ENCODE results near the gene ARHGAP44. TPM values are rescaled to one million over a fixed set of nuclear protein-coding genes. Genes with fewer than 3 reads are reported as not detected.

The ARHGAP44 gene
- total RNA-seq, 1 donor from 2014 or later, result 17.5 TPM

DNA sequence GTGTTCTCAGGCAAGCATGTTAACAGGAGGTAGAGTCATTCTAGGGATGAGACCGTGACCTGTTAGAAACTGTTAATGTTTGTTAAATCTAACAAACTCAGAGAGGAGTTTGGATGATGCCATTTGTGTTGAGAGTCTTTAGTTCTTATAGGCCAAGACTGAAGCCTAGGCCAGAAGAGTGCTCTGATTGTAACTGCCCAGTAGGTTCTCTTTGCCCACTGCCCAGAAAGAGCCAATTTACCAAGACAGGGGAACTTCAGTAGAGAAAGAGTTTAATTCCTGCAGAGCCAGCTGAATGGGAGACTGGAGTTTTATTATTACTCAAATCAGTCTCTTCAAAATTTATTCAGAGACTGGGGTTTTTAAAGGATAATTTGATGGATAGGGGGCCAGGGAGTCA, 42.5 kb downstream of the ARHGAP44 start:
- DNase-seq, result no peak
- H3K36me3 Mint-ChIP-seq (ENCODE audit: unreplicated experiment), result peaks cover 11% of the 10 kb centered on the region
- TF ChIP-seq, protein P1, sequence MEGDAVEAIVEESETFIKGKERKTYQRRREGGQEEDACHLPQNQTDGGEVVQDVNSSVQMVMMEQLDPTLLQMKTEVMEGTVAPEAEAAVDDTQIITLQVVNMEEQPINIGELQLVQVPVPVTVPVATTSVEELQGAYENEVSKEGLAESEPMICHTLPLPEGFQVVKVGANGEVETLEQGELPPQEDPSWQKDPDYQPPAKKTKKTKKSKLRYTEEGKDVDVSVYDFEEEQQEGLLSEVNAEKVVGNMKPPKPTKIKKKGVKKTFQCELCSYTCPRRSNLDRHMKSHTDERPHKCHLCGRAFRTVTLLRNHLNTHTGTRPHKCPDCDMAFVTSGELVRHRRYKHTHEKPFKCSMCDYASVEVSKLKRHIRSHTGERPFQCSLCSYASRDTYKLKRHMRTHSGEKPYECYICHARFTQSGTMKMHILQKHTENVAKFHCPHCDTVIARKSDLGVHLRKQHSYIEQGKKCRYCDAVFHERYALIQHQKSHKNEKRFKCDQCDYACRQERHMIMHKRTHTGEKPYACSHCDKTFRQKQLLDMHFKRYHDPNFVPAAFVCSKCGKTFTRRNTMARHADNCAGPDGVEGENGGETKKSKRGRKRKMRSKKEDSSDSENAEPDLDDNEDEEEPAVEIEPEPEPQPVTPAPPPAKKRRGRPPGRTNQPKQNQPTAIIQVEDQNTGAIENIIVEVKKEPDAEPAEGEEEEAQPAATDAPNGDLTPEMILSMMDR (IDR thresholded peaks at IDR 0.05; ENCODE audit: partially characterized antibody, unreplicated experiment), result no peak
- no peak overlapping the region for H3K4me3 Mint-ChIP-seq (ENCODE audit: unreplicated experiment)
- no peaks in the 10 kb centered on the region for H3K4me1 Mint-ChIP-seq (ENCODE audit: low read depth, unreplicated experiment)
- H3K27ac Mint-ChIP-seq (ENCODE audit: unreplicated experiment), result no peak overlapping the region
- peaks cover 3% of the 10 kb centered on the region for H3K9me3 Mint-ChIP-seq (ENCODE audit: unreplicated experiment)
- no peaks in the 10 kb centered on the region for H3K27me3 Mint-ChIP-seq (ENCODE audit: unreplicated experiment)

GRCh38 chr17:12839042-12839441, 49.7 kb downstream of the ARHGAP44 start:
- TF ChIP-seq, protein P1 (IDR thresholded peaks at IDR 0.05; ENCODE audit: partially characterized antibody, unreplicated experiment), result no peak
- DNase-seq, result no peak
- no peaks in the 10 kb centered on the region for H3K4me1 Mint-ChIP-seq (ENCODE audit: low read depth, unreplicated experiment)
- H3K27me3 Mint-ChIP-seq (ENCODE audit: unreplicated experiment), result no peaks in the 10 kb centered on the region
- peaks cover 2% of the 10 kb centered on the region for H3K9me3 Mint-ChIP-seq (ENCODE audit: unreplicated experiment)
- H3K27ac Mint-ChIP-seq (ENCODE audit: unreplicated experiment), result no peak overlapping the region
- no peaks in the 10 kb centered on the region for H3K36me3 Mint-ChIP-seq (ENCODE audit: unreplicated experiment)
- H3K4me3 Mint-ChIP-seq (ENCODE audit: unreplicated experiment), result no peak overlapping the region

- TF ChIP-seq, protein P1 (IDR thresholded peaks at IDR 0.05; ENCODE audit: partially characterized antibody, unreplicated experiment), result no peak
- DNase-seq, result no peak
- no peaks in the 10 kb centered on the region for H3K27me3 Mint-ChIP-seq (ENCODE audit: unreplicated experiment)
- H3K9me3 Mint-ChIP-seq (ENCODE audit: unreplicated experiment), result peaks cover 4% of the 10 kb centered on the region
- no peaks in the 10 kb centered on the region for H3K4me1 Mint-ChIP-seq (ENCODE audit: low read depth, unreplicated experiment)
- no peaks in the 10 kb centered on the region for H3K36me3 Mint-ChIP-seq (ENCODE audit: unreplicated experiment)
- no peak overlapping the region for H3K4me3 Mint-ChIP-seq (ENCODE audit: unreplicated experiment)
- no peak overlapping the region for H3K27ac Mint-ChIP-seq (ENCODE audit: unreplicated experiment)
Observed at GRCh38 chr17:12842936-12843335, 53.6 kb downstream of the ARHGAP44 start.

DNA sequence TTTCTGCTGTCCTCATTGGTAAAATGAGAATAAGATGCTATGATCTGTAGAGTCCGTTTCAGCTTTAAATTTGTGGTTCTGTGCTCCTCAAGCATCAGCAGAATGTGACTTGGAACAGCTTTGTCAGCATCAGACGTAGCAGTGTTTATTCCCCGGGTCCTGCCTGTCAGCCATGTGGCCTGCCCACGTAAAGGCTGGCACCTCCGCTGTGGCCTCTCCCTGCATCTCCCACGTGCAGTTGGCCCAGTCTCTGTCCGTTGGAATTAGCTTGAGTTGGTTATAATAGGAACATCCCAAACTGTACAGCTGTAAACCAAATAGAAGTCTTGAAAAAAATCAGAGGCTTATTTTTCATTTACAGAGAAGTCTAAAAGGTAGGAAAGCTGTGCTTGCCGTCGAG, 61.7 kb downstream of the ARHGAP44 start:
- Mint-ChIP-seq H3K27me3 (ENCODE audit: unreplicated experiment) (no peaks in the 10 kb centered on the region), H3K4me1 (ENCODE audit: low read depth, unreplicated experiment) (no peaks in the 10 kb centered on the region), H3K27ac (ENCODE audit: unreplicated experiment) (no peak overlapping the region), H3K36me3 (ENCODE audit: unreplicated experiment) (no peaks in the 10 kb centered on the region), H3K9me3 (ENCODE audit: unreplicated experiment) (peaks cover 2% of the 10 kb centered on the region), H3K4me3 (ENCODE audit: unreplicated experiment) (no peak overlapping the region)
- TF ChIP-seq, protein P1 (IDR thresholded peaks at IDR 0.05; ENCODE audit: partially characterized antibody, unreplicated experiment), result no peak
- DNase-seq, result no peak

DNA sequence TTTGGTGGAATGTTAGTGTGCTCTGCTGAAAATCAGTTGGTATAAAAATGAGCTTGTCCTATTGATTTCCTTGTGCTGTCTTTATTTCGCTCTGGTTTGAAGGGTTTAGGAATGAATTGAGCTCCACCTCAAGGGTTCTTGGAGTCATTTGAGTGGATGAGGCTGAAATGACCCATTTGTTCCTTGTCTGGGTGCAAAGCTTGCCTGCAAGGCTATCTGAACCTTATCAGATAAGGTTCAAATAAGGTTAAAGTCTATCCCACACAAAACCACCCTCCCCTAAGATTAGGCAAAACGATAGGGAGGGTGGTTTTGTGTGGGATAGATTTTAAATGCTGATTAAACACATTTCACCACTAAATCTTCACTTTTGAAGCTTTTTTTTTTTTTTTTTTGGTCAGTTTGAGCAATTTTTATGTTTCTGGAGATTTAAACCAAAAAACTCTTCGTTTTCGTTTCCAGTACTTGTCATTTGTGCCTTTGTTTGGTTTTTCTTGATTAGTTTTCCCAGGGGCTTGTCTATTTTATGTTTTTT, 62.7 kb downstream of the ARHGAP44 start:
- H3K36me3 Mint-ChIP-seq (ENCODE audit: unreplicated experiment), result no peaks in the 10 kb centered on the region
- no peak overlapping the region for H3K27ac Mint-ChIP-seq (ENCODE audit: unreplicated experiment)
- H3K27me3 Mint-ChIP-seq (ENCODE audit: unreplicated experiment), result no peaks in the 10 kb centered on the region
- DNase-seq, result no peak
- H3K4me1 Mint-ChIP-seq (ENCODE audit: low read depth, unreplicated experiment), result no peaks in the 10 kb centered on the region
- TF ChIP-seq, protein P1 (IDR thresholded peaks at IDR 0.05; ENCODE audit: partially characterized antibody, unreplicated experiment), result no peak
- no peak overlapping the region for H3K4me3 Mint-ChIP-seq (ENCODE audit: unreplicated experiment)
- peaks cover 2% of the 10 kb centered on the region for H3K9me3 Mint-ChIP-seq (ENCODE audit: unreplicated experiment)

Measured in glutamatergic neuron (in vitro differentiated cells).